ENCODE results near the gene HELZ. TPM values are rescaled to one million over a fixed set of nuclear protein-coding genes. Genes with fewer than 3 reads are reported as not detected.
A peak's percentile ranks its signal among the peaks of the same experiment; 100 is the strongest.

The HELZ gene
- total RNA-seq, 2 donors from 2014 or later, result 38.7 to 99.4 TPM

- H3K36me3 ChIP-seq, result no peaks in the 10 kb centered on the region
- 90% methylated on average over 3 of the region's 3 CpGs for WGBS
Measured at GRCh38 chr17:67161573-67161972, 83.4 kb downstream of the HELZ start.

GRCh38 chr17:67160791-67161190, 84.2 kb downstream of the HELZ start:
- 81% methylated on average over 8 of the region's 8 CpGs for WGBS
- no peak for DNase-seq (ENCODE audit: low spot score)
- Histone ChIP-seq H3K36me3 (no peaks in the 10 kb centered on the region), H3K9me3 (no peaks in the 10 kb centered on the region), H3K4me1 (replicated peaks) (no peaks in the 10 kb centered on the region), H3K27ac (no peak overlapping the region), H3K27me3 (replicated peaks; ENCODE audit: insufficient read depth) (no peaks in the 10 kb centered on the region), H3K4me3 (no peak overlapping the region)
- intact Hi-C loops (cut with DNase I), result no loop called here
- no peak for TF ChIP-seq CTCF (IDR thresholded peaks at IDR 0.05)
- no peak for TF ChIP-seq POLR2AphosphoS5 (IDR thresholded peaks at IDR 0.05)
- no peak for TF ChIP-seq POLR2A (IDR thresholded peaks at IDR 0.05)

More at GRCh38 chr17:67161573-67161972, 83.4 kb downstream of the HELZ start:
- intact Hi-C loops (cut with DNase I), result no loop called here
- Histone ChIP-seq H3K4me1 (replicated peaks) (no peaks in the 10 kb centered on the region), H3K27me3 (replicated peaks; ENCODE audit: insufficient read depth) (no peaks in the 10 kb centered on the region), H3K9me3 (no peaks in the 10 kb centered on the region), H3K4me3 (no peak overlapping the region), H3K27ac (no peak overlapping the region)
- no peak for TF ChIP-seq POLR2AphosphoS5 (IDR thresholded peaks at IDR 0.05)
- no peak for TF ChIP-seq POLR2A (IDR thresholded peaks at IDR 0.05)
- TF ChIP-seq CTCF (IDR thresholded peaks at IDR 0.05), result no peak
- DNase-seq (ENCODE audit: low spot score), result no peak

- H3K27me3 ChIP-seq (replicated peaks; ENCODE audit: insufficient read depth), result no peaks in the 10 kb centered on the region
- TF ChIP-seq POLR2A (IDR thresholded peaks at IDR 0.05) (no peak), CTCF (IDR thresholded peaks at IDR 0.05) (peak in 1 of 4 experiments; percentile 18)
- H3K4me1 ChIP-seq (replicated peaks), result no peaks in the 10 kb centered on the region
- no peak overlapping the region for H3K27ac ChIP-seq
- H3K9me3 ChIP-seq, result no peaks in the 10 kb centered on the region
- DNase-seq (ENCODE audit: low spot score), result no peak
- H3K4me3 ChIP-seq, result no peak overlapping the region
- no peaks in the 10 kb centered on the region for H3K36me3 ChIP-seq
- intact Hi-C loops (cut with DNase I), result no loop called here
Measured at GRCh38 chr17:67157732-67158639, 87.0 kb downstream of the HELZ start.

GRCh38 chr17:67156269-67157199, 88.5 kb downstream of the HELZ start:
- TF ChIP-seq POLR2AphosphoS5 (IDR thresholded peaks at IDR 0.05) (no peak), POLR2A (IDR thresholded peaks at IDR 0.05) (no peak), CTCF (IDR thresholded peaks at IDR 0.05) (no peak)
- no peaks in the 10 kb centered on the region for H3K27me3 ChIP-seq (replicated peaks; ENCODE audit: insufficient read depth)
- no peaks in the 10 kb centered on the region for H3K4me1 ChIP-seq (replicated peaks)
- no peak for DNase-seq (ENCODE audit: low spot score)
- H3K9me3 ChIP-seq, result no peaks in the 10 kb centered on the region
- WGBS, result 77% methylated on average over 9 of the region's 9 CpGs
- intact Hi-C loops (cut with DNase I), result no loop called here
- H3K36me3 ChIP-seq, result no peaks in the 10 kb centered on the region
- no peak overlapping the region for H3K4me3 ChIP-seq
- H3K27ac ChIP-seq, result no peak overlapping the region

All from prostate gland (tissue), 2 donors.